ENCODE results near the gene LIN52. TPM values are rescaled to one million over a fixed set of nuclear protein-coding genes. Genes with fewer than 3 reads are reported as not detected.

LIN52 gene
- total RNA-seq, 1 experiment from 2014 or later, result 10.6 TPM

- no peak for TF ChIP-seq FOXP4 (CRISPR knock-in tag; IDR thresholded peaks at IDR 0.05)
- TF ChIP-seq OVOL2 (CRISPR knock-in tag; IDR thresholded peaks at IDR 0.05; ENCODE audit: borderline replicate concordance), result no peak
- TF ChIP-seq GTF2I (CRISPR knock-in tag; conservative IDR thresholded peaks at IDR 0.05), result no peak
- no peak for TF ChIP-seq AFF4 (CRISPR knock-in tag; IDR thresholded peaks at IDR 0.05; ENCODE audit: borderline replicate concordance)
- TF ChIP-seq PRDM15 (CRISPR knock-in tag; IDR thresholded peaks at IDR 0.05), result no peak
These were observed 109.9 kb downstream of the LIN52 start (continued) for GRCh38 chr14:74194506-74195274.

- ChIA-PET POLR2A (no interaction called here), CTCF (no interaction called here)
- no peak overlapping the region for H3K4me3 Mint-ChIP-seq
These were observed 110.9 kb downstream of the LIN52 start for GRCh38 chr14:74195623-74196022.

More at GRCh38 chr14:74195623-74196022, 110.9 kb downstream of the LIN52 start:
- Mint-ChIP-seq H3K36me3 (0 out of 2 replicates have a peak, but pooled peaks cover 5% of the 10 kb centered on the region), H3K9me3 (no peaks in the 10 kb centered on the region), H3K4me1 (no peaks in the 10 kb centered on the region), H3K27ac (no peak overlapping the region), H3K27me3 (ENCODE audit: low read depth) (no peaks in the 10 kb centered on the region)
- no peak for DNase-seq (ENCODE audit: low spot score)
- ATAC-seq, result no peak
- TF ChIP-seq ARID4B (CRISPR knock-in tag; IDR thresholded peaks at IDR 0.05; ENCODE audit: borderline replicate concordance), result no peak
